H1 (cell line): Measurements from ENCODE around the gene CXCL3. TPM values are rescaled to one million over a fixed set of nuclear protein-coding genes. Genes with fewer than 3 reads are reported as not detected.

Experiments used
- CTCF ChIA-PET: fragments of 300-600 bp; sonication (Branson Sonifier 250); formaldehyde crosslinking; loops from one replicate; lab custom pipeline; 2021; ENCODE audit not compliant: partially characterized antibody; lab: Charles Lee
- POLR2A ChIA-PET: fragments of 300-600 bp; sonication (Branson Sonifier 250); formaldehyde crosslinking; loops from one replicate; lab custom pipeline; 2021; ENCODE audit warnings: inconsistent platforms; ENCODE audit not compliant: partially characterized antibody; lab: Charles Lee
- DNase-seq, 2 experiments: peaks; one replicate each; pipeline versions ENCODE4 v3.0.0 to v3.0.0-alpha.2; 2010 to 2022; ENCODE audit warnings: low spot score in 2 of 2, low read depth in 1 of 2, mixed read lengths in 1 of 2
- FAIRE-seq: peaks from 2 replicates; lab custom pipeline; 2011; peaks lifted over from hg19 to GRCh38; lab: Jason Lieb, UNC
- H2AFZ ChIP-seq: 2 replicates; pipeline ENCODE4 v1.8.1; 2012; ENCODE audit warnings: low read length, inconsistent platforms
- H2AK5ac ChIP-seq: 2 replicates; pipeline ENCODE4 v1.6.1; 2013; ENCODE audit warnings: low read depth, low read length
- H2BK120ac ChIP-seq: replicated peaks from 2 replicates; pipeline ENCODE3; 2013; ENCODE audit warnings: low read depth, low read length, inconsistent platforms
- H2BK12ac ChIP-seq: 2 replicates; pipeline ENCODE4 v1.6.1; 2013; ENCODE audit warnings: low read depth, low read length
- H2BK15ac ChIP-seq: 2 replicates; pipeline ENCODE4 v1.6.1; 2013; ENCODE audit warnings: low read length
- H2BK20ac ChIP-seq: 2 replicates; pipeline ENCODE4 v1.6.1; 2013; ENCODE audit warnings: low read length
- H2BK5ac ChIP-seq: 2 replicates; pipeline ENCODE4 v1.6.1; 2013; ENCODE audit warnings: low read depth, low read length
- H3K14ac ChIP-seq: 2 replicates; pipeline ENCODE4 v1.6.1; 2013; ENCODE audit warnings: inconsistent platforms; ENCODE audit not compliant: insufficient read length
- H3K18ac ChIP-seq: 2 replicates; pipeline ENCODE4 v1.6.1; 2013; ENCODE audit warnings: low read length; ENCODE audit errors: extremely low read depth
- H3K23ac ChIP-seq: 2 replicates; pipeline ENCODE4 v1.6.1; 2013; ENCODE audit warnings: inconsistent platforms; ENCODE audit not compliant: insufficient read length
- H3K23me2 ChIP-seq: 2 replicates; pipeline ENCODE4 v1.6.1; 2013; ENCODE audit warnings: low read depth, low read length
- H3K27ac ChIP-seq: 2 replicates; pipeline ENCODE4 v1.6.1; 2011; ENCODE audit warnings: low read depth, low read length, inconsistent platforms
- H3K27me3 ChIP-seq, 4 experiments: replicated peaks in 1 of 4; 1 replicate in 1 of 4; 2 replicates in 3 of 4; pipeline versions ENCODE4 v1.6.1 to v1.8.1; 2011 to 2013; ENCODE audit warnings: low read length in 3 of 4, mild to moderate bottlenecking in 3 of 4, inconsistent platforms in 2 of 4, mixed read lengths in 2 of 4, moderate library complexity in 1 of 4; ENCODE audit not compliant: control insufficient read depth in 3 of 4, insufficient read depth in 3 of 4; ENCODE audit errors: extremely low read depth in 1 of 4
- H3K36me3 ChIP-seq, 4 experiments: 2 replicates each; pipeline versions ENCODE4 v1.6.1 to v1.8.1; 2011 to 2013; ENCODE audit warnings: mild to moderate bottlenecking in 4 of 4, low read length in 3 of 4, moderate library complexity in 2 of 4, control low read depth in 1 of 4, inconsistent platforms in 1 of 4; ENCODE audit not compliant: insufficient read depth in 4 of 4, control insufficient read depth in 2 of 4
- H3K4ac ChIP-seq: replicated peaks from 2 replicates; pipeline ENCODE3; 2013; ENCODE audit warnings: low read length, low read depth, mixed read lengths, inconsistent platforms; ENCODE audit not compliant: insufficient read length
- H3K4me1 ChIP-seq, 4 experiments: replicated peaks in 1 of 4; 1 replicate in 1 of 4; 2 replicates in 3 of 4; pipeline versions ENCODE4 v1.6.1 to v1.8.1; 2011 to 2013; ENCODE audit warnings: low read length in 3 of 4, inconsistent platforms in 2 of 4, mixed read lengths in 1 of 4; ENCODE audit not compliant: insufficient read depth in 4 of 4, control insufficient read depth in 3 of 4
- H3K4me2 ChIP-seq, 2 experiments: 2 replicates each; pipeline versions ENCODE4 v1.6.1 to v1.8.1; 2011 to 2013; ENCODE audit warnings: low read depth in 2 of 2, low read length in 2 of 2, control low read depth in 1 of 2, inconsistent platforms in 1 of 2, mild to moderate bottlenecking in 1 of 2; ENCODE audit not compliant: insufficient read depth in 1 of 2
- H3K4me3 ChIP-seq, 4 experiments: fragments of 200-600, 300-600 bp in 1 of 4; sonication (generic), shearing (Covaris generic), sonication (Bioruptor Twin) in 1 of 4; 2 replicates each; pipeline versions ENCODE4 v1.5.1 to v1.8.1; 2011 to 2016; ENCODE audit warnings: low read length in 4 of 4, low read depth in 3 of 4, control low read depth in 2 of 4, inconsistent platforms in 2 of 4, mild to moderate bottlenecking in 2 of 4, mixed read lengths in 1 of 4, moderate library complexity in 1 of 4; ENCODE audit not compliant: insufficient read depth in 2 of 4; ENCODE audit errors: extremely low read depth in 1 of 4
- H3K56ac ChIP-seq: replicated peaks from 2 replicates; pipeline ENCODE3; 2013; ENCODE audit warnings: low read depth, mild to moderate bottlenecking, mixed read lengths, low read length, inconsistent platforms; ENCODE audit not compliant: insufficient read length
- H3K79me1 ChIP-seq: 2 replicates; pipeline ENCODE4 v1.6.1; 2013; ENCODE audit warnings: low read depth, low read length, control low read depth
- H3K79me2 ChIP-seq, 2 experiments: 2 replicates each; pipeline versions ENCODE4 v1.6.1 to v1.8.1; 2012 to 2013; ENCODE audit warnings: low read length in 2 of 2, mild to moderate bottlenecking in 2 of 2, inconsistent platforms in 1 of 2; ENCODE audit not compliant: insufficient read depth in 2 of 2, control insufficient read depth in 1 of 2
- H3K9ac ChIP-seq, 4 experiments: replicated peaks in 1 of 4; 1 replicate in 1 of 4; 2 replicates in 3 of 4; pipeline versions ENCODE4 v1.6.1 to v1.8.1; 2011 to 2013; ENCODE audit warnings: low read depth in 3 of 4, low read length in 3 of 4, control low read depth in 2 of 4, mild to moderate bottlenecking in 2 of 4, moderate library complexity in 2 of 4, inconsistent platforms in 1 of 4; ENCODE audit errors: extremely low read depth in 1 of 4
- H3K9me3 ChIP-seq, 2 experiments: 2 replicates each; pipeline versions ENCODE4 v1.6.1 to v1.8.1; 2012 to 2013; ENCODE audit warnings: mild to moderate bottlenecking in 2 of 2, moderate library complexity in 2 of 2, control low read depth in 1 of 2, inconsistent platforms in 1 of 2, low read depth in 1 of 2, low read length in 1 of 2, mixed read lengths in 1 of 2; ENCODE audit not compliant: insufficient read depth in 2 of 2
- H4K20me1 ChIP-seq, 2 experiments: replicated peaks in 1 of 2; 2 replicates each; pipeline versions ENCODE3 to v1.8.1; 2011 to 2013; ENCODE audit warnings: inconsistent platforms in 2 of 2, low read length in 2 of 2, mild to moderate bottlenecking in 1 of 2; ENCODE audit not compliant: insufficient read depth in 2 of 2, control insufficient read depth in 1 of 2
- H4K5ac ChIP-seq: 2 replicates; pipeline ENCODE4 v1.6.1; 2013; ENCODE audit warnings: low read length, low read depth, mixed read lengths, inconsistent platforms; ENCODE audit not compliant: insufficient read length
- H4K8ac ChIP-seq: 2 replicates; pipeline ENCODE4 v1.8.0; 2013; ENCODE audit warnings: mild to moderate bottlenecking, moderate library complexity, low read length, inconsistent platforms; ENCODE audit not compliant: insufficient read depth; ENCODE audit errors: extremely low read depth
- H4K91ac ChIP-seq: replicated peaks from 2 replicates; pipeline ENCODE3; 2013; ENCODE audit warnings: low read length, mixed read lengths, inconsistent platforms; ENCODE audit not compliant: insufficient read length
- BACH1 ChIP-seq: IDR thresholded peaks from 2 replicates; pipeline ENCODE4 v1.6.1; 2012; ENCODE audit warnings: low read length, improper control_type of control experiment
- CBX5 ChIP-seq: fragments of 300-800, 300-1000 bp; sonication (generic); IDR thresholded peaks from 2 replicates; pipeline ENCODE4 v1.7.1; 2016; ENCODE audit warnings: antibody characterized with exemption, low read length, low read depth
- CHD1 ChIP-seq: IDR thresholded peaks from 2 replicates; pipeline ENCODE4 v1.6.1; 2012; ENCODE audit warnings: low read depth, low read length, improper control_type of control experiment
- CHD2 ChIP-seq: IDR thresholded peaks from 2 replicates; pipeline ENCODE4 v1.6.1; 2012; ENCODE audit warnings: low read length, improper control_type of control experiment
- CTBP2 ChIP-seq: IDR thresholded peaks from 2 replicates; pipeline ENCODE4 v1.7.0; 2011; ENCODE audit warnings: borderline replicate concordance, mild to moderate bottlenecking, moderate library complexity, mixed read lengths, low read length; ENCODE audit not compliant: insufficient read depth, insufficient read length
- CTCF ChIP-seq, 3 experiments: IDR thresholded peaks; 1 replicate in 2 of 3; 2 replicates in 1 of 3; pipeline versions ENCODE4 v1.5.1 to v1.6.1; 2011; ENCODE audit warnings: low read length in 3 of 3, mild to moderate bottlenecking in 3 of 3, inconsistent platforms in 2 of 3, low read depth in 1 of 3, moderate library complexity in 1 of 3; ENCODE audit not compliant: insufficient read depth in 1 of 3; ENCODE audit errors: control extremely low read depth in 1 of 3
- EGR1 ChIP-seq: IDR thresholded peaks from 2 replicates; pipeline ENCODE4 v1.6.1; 2011; ENCODE audit warnings: low read depth, low read length, borderline replicate concordance
- KDM1A ChIP-seq: fragments of 200-600, 300-600 bp; sonication (generic); IDR thresholded peaks from 2 replicates; pipeline ENCODE4 v1.7.1; 2016; ENCODE audit warnings: mild to moderate bottlenecking, low read length, borderline replicate concordance
- PHF8 ChIP-seq: fragments of 200-600 bp; sonication (generic); conservative IDR thresholded peaks from 2 replicates; pipeline ENCODE4 v1.7.1; 2012; ENCODE audit warnings: low read depth, mild to moderate bottlenecking, inconsistent platforms, low read length, moderate library complexity
- RXRA ChIP-seq: IDR thresholded peaks from 2 replicates; pipeline ENCODE4 v1.6.1; 2011; ENCODE audit warnings: low read depth, mild to moderate bottlenecking, low read length, moderate library complexity; ENCODE audit not compliant: insufficient read depth
- SUZ12 ChIP-seq: fragments of 200-600 bp; sonication (generic); IDR thresholded peaks from 2 replicates; pipeline ENCODE4 v1.6.1; 2012; ENCODE audit warnings: mild to moderate bottlenecking, inconsistent platforms, low read length, moderate library complexity, mixed read lengths
- WGBS, 2 experiments: shearing (Covaris generic) in 1 of 2; methylation state at CpG; one replicate each; pipeline versions ENCODE4 v1.1.6 to v1.1.7; 2013 to 2015; ENCODE audit warnings: low lambda C conversion rate in 2 of 2, mixed read lengths in 2 of 2, inconsistent platforms in 1 of 2, low coverage in 1 of 2, missing lambda C conversion rate in 1 of 2; ENCODE audit not compliant: insufficient replicate concordance in 2 of 2, insufficient coverage in 1 of 2, insufficient read length in 1 of 2; ENCODE audit errors: extremely low coverage in 1 of 2, missing lambda C conversion rate in 1 of 2; 5-methylcytosine and 5-hydroxymethylcytosine counted together
- polyA plus RNA-seq, 7 experiments: library from polyadenylated mRNA; depleted of rRNA in 3 of 7; stranded (reverse) in 5 of 7; unstranded in 2 of 7; fragments of >200 nt in 5 of 7; fragments of 200-250 nt in 2 of 7; gene quantifications; 1 replicate in 5 of 7; 2 replicates in 1 of 7; 4 replicates in 1 of 7; pipeline versions ENCODE4 v1.2.1 to v1.2.3, GENCODE V29; 2011 to 2013; ENCODE audit warnings: missing spikeins in 2 of 7, mixed read lengths in 2 of 7
- total RNA-seq: library from RNA; stranded (reverse); fragmentation: NEBNext Ultra II Directional; extraction: Animal tissue kit (Norgen Biotek cat#: 25700); gene quantifications from 2 replicates; pipeline ENCODE4 v1.2.1, GENCODE V29; 2021

Gene CXCL3
- total and polyA plus RNA-seq, 2 of the 8 experiments (the other 6 are each of a cell fraction or from before 2014, with no cell fraction given), result 3.1 to 5.2 TPM

GRCh38 chr4:74065115-74065642, 26.7 kb upstream of the CXCL3 start:
- no peaks in the 10 kb centered on the region for H4K20me1 ChIP-seq
- TF ChIP-seq EGR1 (no peak), CBX5 (no peak), KDM1A (no peak), SUZ12 (no peak), CTCF (IDR thresholded peaks at IDR 0.05; ENCODE audit: control extremely low read depth in 1 of 3, insufficient read depth in 1 of 3, low read depth in 1 of 3, low read length in 3 of 3) (no peak), BACH1 (no peak), CHD1 (no peak), CHD2 (no peak), CTBP2 (no peak), RXRA (no peak), PHF8 (no peak)

More at GRCh38 chr4:74065115-74065642, 26.7 kb upstream of the CXCL3 start:
- Histone ChIP-seq H3K4ac (no peak overlapping the region), H2BK5ac (no peak overlapping the region), H4K91ac (no peak overlapping the region), H3K4me2 (no peak overlapping the region), H3K18ac (no peak overlapping the region), H3K23ac (no peak overlapping the region), H3K27me3 (no peaks in the 10 kb centered on the region), H2AFZ (peak overlapping the region; percentile 16; the same call in 1 of the 2 replicates), H2BK20ac (no peak overlapping the region), H3K56ac (no peak overlapping the region), H2AK5ac (no peak overlapping the region), H3K14ac (no peak overlapping the region), H4K8ac (no peak overlapping the region), H3K9ac (no peak overlapping the region), H3K79me2 (no peaks in the 10 kb centered on the region), H2BK120ac (no peak overlapping the region), H4K5ac (no peak overlapping the region), H2BK15ac (no peak overlapping the region), H3K4me1 (0 out of 7 replicates have a peak, but pooled peaks cover 0 to 2% (median 0%) of the 10 kb centered on the region in 4 experiments), H3K9me3 (peaks cover 0 to 13% of the 10 kb centered on the region in 2 experiments; a peak in 3 of 4 replicates), H3K4me3 (no peak overlapping the region), H3K23me2 (no peaks in the 10 kb centered on the region), H3K79me1 (no peaks in the 10 kb centered on the region), H3K36me3 (no peaks in the 10 kb centered on the region; a peak in 2 of 8 replicates), H3K27ac (no peak overlapping the region), H2BK12ac (no peak overlapping the region)
- 80% methylated on average over 6 of the region's 6 CpGs; no CpG with 5 or more reads in 1 of the 2 experiments for WGBS, 2 experiments
- DNase-seq (no peak), FAIRE-seq (no peak)
- ChIA-PET POLR2A (no interaction called here), CTCF (interaction anchor here (0.7 kb wide), 1 partner anchor 973 kb away, joined by 3 read pairs; no protein-coding TSS in a partner anchor)
